SKM-1 treated with dmso at 0.1 percent for 144 hours (cell line): ENCODE results near the gene ACTR3C.

ENCODE experiments used
- DNase-seq: peaks from one replicate; lab custom pipeline; 2025; ENCODE audit not compliant: unreplicated experiment; lab: John Stamatoyannopoulos, UW

The ACTR3C gene

GRCh38 chr7:150322833-150323681 lies at the start of gene ACTR3C, which contains the start of gene LRRC61:
Gene ACTR3C, minus strand, starts transcription at chr7:150323545. Its CDS starts 28,249 bp downstream, at chr7:150295296.
Gene LRRC61, plus strand, starts transcription at chr7:150323355. Its CDS starts 13,507 bp downstream, at chr7:150336862.
- no peak for DNase-seq

- no peak for DNase-seq
These were observed 49.1 kb upstream of the ACTR3C start for GRCh38 chr7:150372271-150373048.

- no peak for DNase-seq
These were observed 48.6 kb upstream of the ACTR3C start for GRCh38 chr7:150371996-150372270.

- no peak for DNase-seq
These were observed 48.0 kb upstream of the ACTR3C start for GRCh38 chr7:150371131-150371995.

- DNase-seq, result no peak
These were observed 47.3 kb upstream of the ACTR3C start for GRCh38 chr7:150370612-150371071.

- DNase-seq, result no peak
These were observed 46.6 kb upstream of the ACTR3C start for GRCh38 chr7:150369748-150370501.

- DNase-seq, result no peak
These were observed 45.8 kb upstream of the ACTR3C start for GRCh38 chr7:150368884-150369747.

- DNase-seq, result peak; percentile 27
These were observed 44.9 kb upstream of the ACTR3C start, which contains the start of gene REPIN1 for GRCh38 chr7:150368096-150368883. Gene REPIN1, plus strand, starts transcription at chr7:150368822. Its CDS starts 890 bp downstream, at chr7:150369712.

GRCh38 chr7:150367677-150368095 lies 44.3 kb upstream of the ACTR3C start:
- no peak for DNase-seq

- peak; percentile 77 for DNase-seq
These were observed 42.5 kb upstream of the ACTR3C start for GRCh38 chr7:150365673-150366398.

GRCh38 chr7:150365194-150365593 lies 41.8 kb upstream of the ACTR3C start:
- no peak for DNase-seq

GRCh38 chr7:150363872-150364271 lies 40.5 kb upstream of the ACTR3C start:
- peak; percentile 34 for DNase-seq

- DNase-seq, result no peak
These were observed 40.0 kb upstream of the ACTR3C start for GRCh38 chr7:150363370-150363769.

GRCh38 chr7:150361807-150362621 lies 38.7 kb upstream of the ACTR3C start:
- DNase-seq, result no peak

GRCh38 chr7:150361402-150361801 lies 38.1 kb upstream of the ACTR3C start:
- no peak for DNase-seq

GRCh38 chr7:150360363-150361058 lies 37.2 kb upstream of the ACTR3C start:
- DNase-seq, result no peak
